Hematopoietic multipotent progenitor cell treated with erythropoietin and hydrocortisone succinate and interleukin-3 and kit ligand, for 4 days (in vitro differentiated cells): ENCODE results near the gene ECPAS.

ENCODE experiments used
- DNase-seq: peaks from one replicate; pipeline ENCODE4 v3.0.0-alpha.2; 2015

ECPAS gene

GRCh38 chr9:111334318-111334863 is 149.8 kb downstream of the ECPAS start:
- DNase-seq: peak; percentile 6

- no peak for DNase-seq
Observed at GRCh38 chr9:111330124-111330523, 154.1 kb downstream of the ECPAS start, which contains the start of gene OR2K2. Gene OR2K2 (minus strand): TSS chr9:111330224. CDS start chr9:111328433, 1,791 bp downstream.

GRCh38 chr9:111320631-111321030 is 163.6 kb downstream of the ECPAS start:
- no peak for DNase-seq

GRCh38 chr9:111316796-111317195 is 167.4 kb downstream of the ECPAS start:
- no peak for DNase-seq
